Caki2 (cell line): Measurements from ENCODE around the gene GNMT. TPM values are rescaled to one million over a fixed set of nuclear protein-coding genes. Genes with fewer than 3 reads are reported as not detected.

Source experiments
- DNase-seq: peaks from one replicate; pipeline ENCODE4 v3.0.0-alpha.2; 2015; ENCODE audit warnings: low read depth
- in situ Hi-C: cut with HindIII; loops from 2 replicates; pipeline ENCODE4 v1.10.0; 2016; ENCODE audit warnings: low sequenced_read_pairs, low pct_unique_long_range_greater_than_20kb, mixed read lengths
- total RNA-seq: library from RNA; depleted of rRNA; stranded (reverse); fragments of >200 nt; shearing (Covaris generic); gene quantifications from 2 replicates; pipeline ENCODE4 v1.2.3, GENCODE V29; 2014; ENCODE audit warnings: low replicate concordance

The GNMT gene
- total RNA-seq, 1 experiment from 2014 or later: 1.5 TPM

DNA sequence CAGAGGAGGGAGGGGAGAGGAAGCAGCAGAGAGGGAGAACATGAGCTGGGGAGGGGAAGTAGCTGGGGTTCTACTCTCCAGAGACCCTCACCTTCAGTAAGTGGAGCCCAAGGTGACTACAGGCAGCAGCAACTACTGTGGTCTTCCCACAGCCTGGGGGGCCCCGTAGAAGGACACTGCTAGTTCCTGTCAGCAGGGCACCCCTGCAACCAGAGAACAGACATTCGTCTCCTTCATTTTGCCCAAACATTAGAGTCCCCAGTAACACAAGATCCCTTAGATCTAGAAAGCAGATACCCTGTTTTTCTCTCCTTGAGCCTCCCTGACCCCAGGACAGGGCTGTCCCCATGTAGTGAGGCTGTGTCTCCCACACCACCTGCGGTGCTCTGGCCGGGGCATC is 8.2 kb downstream of the GNMT start:
- in situ Hi-C loops: no loop called here

DNA sequence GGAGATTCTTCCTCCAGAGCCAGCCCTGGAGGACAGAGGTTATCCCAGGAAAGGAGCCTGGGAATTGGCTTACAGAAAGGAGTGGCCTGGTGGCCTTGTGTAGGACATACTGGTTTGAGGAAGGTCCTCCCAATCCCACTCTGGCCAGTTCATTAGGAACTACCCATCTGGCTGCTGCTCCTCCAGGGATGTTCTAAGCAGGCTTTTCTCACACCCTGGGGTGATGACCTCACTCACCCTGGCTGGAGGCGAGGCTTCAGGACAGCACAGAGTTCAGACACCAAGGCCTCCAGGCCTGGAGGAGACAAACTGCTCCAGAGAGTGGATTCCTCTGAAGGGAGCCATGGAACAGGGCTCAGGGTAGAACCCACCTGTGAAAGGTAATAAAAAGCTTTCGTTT is 8.9 kb downstream of the GNMT start:
- in situ Hi-C loops: no loop called here
- DNase-seq: no peak

More for the DNA sequence above, 8.2 kb downstream of the GNMT start:
- DNase-seq: no peak

DNA sequence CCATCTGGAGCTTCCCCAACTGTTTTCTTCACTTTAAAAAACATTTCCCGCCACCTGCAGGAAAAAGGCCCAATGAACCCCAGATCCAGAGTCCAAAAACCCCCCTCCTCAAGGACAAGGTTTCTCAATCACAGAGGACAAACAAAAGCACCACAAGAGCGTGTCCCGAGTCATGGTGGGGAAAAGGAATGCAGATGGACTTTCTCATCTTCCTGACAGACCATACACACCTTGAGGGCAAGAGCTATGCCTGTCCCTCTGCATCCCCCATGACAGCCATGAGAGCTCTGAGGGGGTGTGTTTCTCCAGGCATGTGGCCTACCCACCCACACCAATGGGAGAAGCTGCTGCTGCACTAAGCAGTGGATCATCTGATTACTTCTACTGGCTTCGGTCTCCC is 9.4 kb downstream of the GNMT start:
- in situ Hi-C loops: no loop called here
- no peak for DNase-seq

DNA sequence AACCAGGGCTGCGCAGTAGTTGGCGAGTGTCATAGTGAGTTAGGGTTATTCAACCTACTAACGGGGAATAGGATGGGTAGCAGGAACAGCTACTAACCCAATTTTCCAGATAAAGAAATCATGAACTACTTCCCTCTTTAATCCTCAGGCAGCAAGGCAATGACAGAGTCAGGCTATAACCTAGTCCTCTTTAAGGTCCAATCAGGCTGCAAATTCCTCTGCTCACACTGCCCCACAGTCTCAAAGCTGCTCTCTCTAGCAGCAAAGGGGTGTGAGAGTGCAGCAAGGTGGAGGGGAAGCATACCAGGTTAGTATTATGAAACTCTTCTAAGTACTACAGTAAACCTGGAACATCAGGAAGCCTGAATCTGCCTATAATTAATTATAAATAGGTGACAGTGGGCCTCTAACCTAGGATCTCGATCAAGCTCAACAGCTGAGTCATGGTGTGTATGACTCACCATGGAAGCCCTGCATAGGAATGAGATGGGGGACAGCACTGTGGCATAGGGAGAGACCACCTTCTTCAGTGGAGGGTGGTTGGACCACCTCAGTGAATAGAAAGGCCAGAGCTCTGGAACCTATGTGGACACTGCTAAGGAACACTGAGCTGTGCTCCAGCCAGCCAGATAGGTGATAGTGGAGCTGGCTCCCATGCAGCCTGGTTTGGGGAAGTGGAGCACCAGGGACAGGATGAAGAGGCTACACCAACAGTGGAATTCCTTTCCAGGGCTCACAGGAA is 10.5 kb downstream of the GNMT start:
- DNase-seq: peak; percentile 61
- in situ Hi-C loops: no loop called here

DNA sequence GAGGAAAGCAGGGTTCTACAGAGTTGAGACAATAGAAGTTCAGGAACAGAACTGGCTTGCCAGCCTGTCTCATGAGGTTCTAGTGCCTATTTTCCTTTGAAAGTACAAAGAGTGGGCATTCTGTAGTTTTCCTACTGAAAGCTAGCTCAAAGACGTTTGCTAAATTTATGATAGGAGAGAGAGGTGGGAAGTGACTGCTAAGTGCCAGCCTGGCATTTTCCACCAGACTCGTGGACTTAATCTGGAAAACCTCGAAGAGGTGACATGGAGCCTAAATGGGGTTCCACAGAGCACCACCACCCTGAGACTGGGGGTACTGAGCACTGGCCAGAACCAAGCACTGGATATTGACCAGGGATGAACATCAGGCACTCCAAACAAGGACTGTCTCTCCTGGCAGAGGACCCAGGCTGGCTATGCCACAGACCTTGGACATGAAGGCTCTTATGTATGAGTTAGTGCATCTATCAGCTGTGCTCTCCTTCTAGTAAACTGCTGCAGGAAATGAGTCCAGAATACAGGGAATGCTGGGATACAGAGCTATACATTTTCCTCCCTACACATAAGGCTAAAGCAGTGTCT is 11.3 kb downstream of the GNMT start:
- in situ Hi-C loops: no loop called here
- DNase-seq: no peak

DNA sequence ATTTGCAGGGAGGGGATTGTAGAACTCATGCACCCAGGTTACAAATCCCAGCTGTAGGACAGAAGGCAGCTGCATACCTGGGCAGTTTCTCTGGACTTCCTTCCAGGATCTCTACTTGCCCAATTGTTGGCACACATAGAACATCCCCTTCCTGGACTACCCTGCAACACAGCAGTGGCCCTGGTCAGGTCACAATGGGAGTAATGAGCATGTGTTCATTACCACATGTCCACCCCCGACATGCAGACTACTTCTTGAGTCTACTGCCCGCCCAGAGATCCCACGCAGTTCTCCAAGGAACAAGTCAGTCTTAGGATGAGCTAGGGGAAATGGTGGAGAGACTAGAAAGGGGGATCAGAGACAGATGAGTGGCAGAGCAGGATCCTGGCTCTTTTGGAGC is 13.4 kb downstream of the GNMT start:
- in situ Hi-C loops: no loop called here
- no peak for DNase-seq

DNA sequence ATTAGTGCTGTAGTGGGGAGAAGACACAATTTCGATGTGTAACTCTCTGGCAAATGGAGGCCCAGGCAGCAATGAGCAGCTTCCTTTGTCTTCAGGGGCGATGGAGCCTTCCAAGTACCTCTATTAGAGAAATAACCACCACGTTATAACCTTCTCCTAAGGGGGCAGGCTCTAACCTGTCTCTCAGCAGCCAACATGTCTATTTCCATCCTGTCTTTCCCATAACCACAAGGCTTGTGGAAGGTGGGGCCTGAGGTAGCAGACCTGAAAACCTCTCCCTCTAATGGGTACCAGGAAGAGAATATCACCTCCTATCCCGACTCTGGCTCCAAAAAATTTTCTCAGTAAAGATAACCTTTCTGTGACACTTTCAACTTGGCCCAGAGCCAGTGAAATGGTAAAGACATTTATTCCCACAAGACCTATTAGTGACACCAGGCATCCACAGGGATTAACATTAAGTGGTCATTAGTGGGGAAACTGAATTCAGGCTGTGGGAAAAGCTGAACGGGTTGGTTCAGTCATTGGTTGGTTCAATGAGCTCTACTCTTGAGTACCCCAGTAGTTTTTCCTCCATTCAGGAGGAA is 14.5 kb downstream of the GNMT start:
- no peak for DNase-seq
- in situ Hi-C loops: no loop called here

DNA sequence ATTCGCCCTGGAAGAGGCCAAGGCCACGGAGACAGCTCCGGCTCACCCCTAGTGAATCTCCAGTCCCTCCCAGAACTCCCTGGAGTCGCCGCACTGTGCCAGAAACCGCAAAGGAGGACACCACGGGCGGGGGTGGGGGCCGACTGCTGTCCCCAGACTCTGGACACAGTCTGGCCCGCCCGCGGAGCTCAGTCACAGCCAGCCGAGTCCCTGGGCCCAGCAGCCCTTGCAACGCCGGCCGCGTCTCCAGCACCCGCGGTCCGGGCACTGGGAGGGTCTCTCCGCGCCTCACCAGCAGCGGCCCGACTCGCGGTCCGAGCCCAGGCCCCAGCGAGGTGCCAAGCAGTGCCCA is 17.9 kb downstream of the GNMT start:
- DNase-seq: no peak
- in situ Hi-C loops: no loop called here

DNA sequence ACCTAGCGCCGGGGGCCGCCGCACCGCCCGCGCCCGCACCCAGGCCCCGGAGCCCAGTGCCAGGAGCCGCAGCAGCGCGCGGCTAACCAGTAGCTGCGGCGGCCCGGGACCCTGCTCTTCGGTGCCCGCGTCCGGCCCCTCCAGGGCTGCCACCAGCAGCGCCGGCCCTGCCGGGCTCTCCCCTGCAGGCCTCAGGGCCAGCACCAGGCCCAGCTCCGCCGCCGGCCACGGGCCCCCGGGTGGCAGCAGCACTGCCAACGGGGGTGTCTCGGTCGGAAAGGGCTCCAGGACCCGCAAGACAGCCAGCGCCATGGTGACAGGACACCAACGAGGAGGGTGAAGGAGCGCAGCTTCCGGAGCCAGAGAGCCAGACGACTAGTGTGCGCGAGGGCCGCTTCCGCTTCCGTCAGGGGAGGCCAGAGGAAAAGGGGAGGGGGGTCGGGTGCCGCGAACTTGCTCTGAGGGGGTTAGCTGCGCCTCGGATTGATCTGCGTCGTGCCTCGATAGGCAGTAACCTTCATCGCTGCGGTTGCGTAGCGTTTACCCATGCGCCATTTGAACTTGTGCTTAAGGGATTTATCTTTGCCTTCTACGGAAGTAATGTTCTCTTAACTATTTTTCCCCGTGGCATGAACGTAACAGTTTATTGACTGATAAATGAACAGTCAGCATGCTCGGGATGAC is 18.4 kb downstream of the GNMT start, which contains the start of gene PEX6:
Gene PEX6, minus strand, starts transcription at position 343 of the 684 bp plus-strand sequence. Its CDS starts 31 bp downstream, at position 312.
- peak; percentile 86 for DNase-seq
- in situ Hi-C loops: no loop called here

DNA sequence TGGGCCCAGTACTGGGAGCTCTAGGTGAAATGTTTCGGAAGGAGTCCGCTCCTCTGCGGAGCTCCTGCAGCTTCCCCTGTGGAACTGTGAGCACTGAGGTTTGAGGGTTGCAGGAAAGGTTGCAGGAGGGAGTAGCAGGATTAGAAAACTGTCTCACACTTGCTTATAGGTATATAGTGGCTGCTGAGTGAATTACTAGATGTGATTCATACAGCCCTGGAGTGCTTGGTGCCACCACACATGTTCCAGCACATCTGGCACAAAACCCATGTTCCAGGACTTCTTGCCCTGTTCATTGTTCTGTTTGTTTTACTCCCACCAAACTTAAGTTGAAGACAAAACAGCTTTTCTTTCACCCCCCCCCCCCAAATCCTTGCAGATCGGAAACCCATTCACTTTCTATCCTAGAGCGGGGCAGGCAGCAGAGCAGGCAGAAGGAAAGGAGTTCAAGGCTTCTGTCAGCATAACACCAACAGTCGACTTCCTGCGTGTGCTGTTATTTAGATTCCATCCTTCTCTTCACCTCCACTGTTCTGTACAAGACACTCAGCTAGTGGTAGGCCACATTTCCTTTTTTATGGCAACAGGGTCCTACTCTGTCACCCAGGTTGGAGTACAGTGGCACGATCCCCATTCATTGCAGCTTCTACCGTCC is 19.1 kb downstream of the GNMT start:
- in situ Hi-C loops: no loop called here
- DNase-seq: no peak

DNA sequence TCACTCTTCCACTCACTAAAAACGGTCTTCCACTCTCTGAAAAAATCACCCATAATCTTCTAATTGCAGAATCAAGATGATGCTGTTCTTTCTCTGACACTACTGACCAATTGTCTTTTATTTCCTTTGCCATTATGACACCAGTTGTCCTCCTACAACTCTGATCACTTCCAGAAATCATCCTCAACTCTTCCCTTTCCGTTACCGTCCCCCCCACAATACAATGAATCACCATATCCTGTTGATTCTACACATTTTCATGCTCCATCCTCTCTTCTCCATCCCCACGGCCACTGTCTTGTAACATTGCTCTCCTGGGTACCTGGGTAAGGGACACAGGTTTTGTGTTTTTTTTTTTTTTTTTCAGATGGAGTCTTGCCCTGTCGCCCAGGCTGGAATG is 21.3 kb downstream of the GNMT start:
- in situ Hi-C loops: no loop called here
- no peak for DNase-seq

DNA sequence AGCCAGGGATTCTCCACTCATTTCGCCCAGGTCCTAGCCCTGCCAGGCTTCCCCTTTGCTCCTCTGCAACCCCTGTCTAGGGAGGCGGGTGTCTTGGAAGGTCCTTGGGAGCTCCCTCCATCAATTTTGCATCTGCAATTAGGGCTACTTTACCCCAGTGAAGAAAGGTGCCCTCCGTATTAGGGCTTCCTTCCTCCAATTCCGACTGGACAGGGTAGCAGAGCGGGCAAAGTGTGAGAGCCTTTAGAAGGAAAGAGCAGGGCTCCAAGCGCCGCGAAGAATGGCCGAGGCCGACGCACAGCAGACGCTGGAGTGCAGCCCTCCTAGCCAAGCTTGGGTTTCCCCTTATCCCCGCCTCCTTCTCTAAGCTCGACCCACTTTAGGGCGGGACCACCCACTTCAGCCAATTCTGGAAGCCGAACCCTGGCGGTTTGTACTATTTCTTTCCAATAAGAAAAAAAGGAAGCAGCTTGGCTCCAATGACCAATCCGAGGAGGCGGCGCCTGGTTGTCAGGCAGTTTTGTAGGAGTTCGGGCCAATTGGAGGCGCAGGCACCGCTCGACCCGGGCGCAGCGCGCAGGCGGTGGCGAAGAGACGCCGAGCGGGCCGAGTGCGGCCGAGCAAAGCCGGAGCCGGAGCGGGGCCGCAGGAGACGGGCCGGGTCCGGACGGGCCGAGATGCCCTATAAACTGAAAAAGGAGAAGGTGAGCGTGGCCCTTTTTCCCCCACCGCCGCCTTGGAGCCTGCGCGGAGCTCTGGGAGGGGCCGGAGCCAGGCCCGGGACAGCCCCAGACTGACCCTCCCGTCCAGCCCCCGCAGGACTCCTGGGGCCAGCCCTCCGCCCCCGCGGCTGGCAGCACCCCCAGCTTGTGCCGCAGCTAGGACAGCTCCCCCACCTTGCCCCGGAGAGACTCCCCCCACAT is 23.7 kb downstream of the GNMT start, which contains the start of gene PPP2R5D:
Gene PPP2R5D, plus strand, starts transcription at position 570 of the 923 bp plus-strand sequence. Its CDS starts 108 bp downstream, at position 678.
- DNase-seq: peak; percentile 99
- in situ Hi-C loops: no loop called here

DNA sequence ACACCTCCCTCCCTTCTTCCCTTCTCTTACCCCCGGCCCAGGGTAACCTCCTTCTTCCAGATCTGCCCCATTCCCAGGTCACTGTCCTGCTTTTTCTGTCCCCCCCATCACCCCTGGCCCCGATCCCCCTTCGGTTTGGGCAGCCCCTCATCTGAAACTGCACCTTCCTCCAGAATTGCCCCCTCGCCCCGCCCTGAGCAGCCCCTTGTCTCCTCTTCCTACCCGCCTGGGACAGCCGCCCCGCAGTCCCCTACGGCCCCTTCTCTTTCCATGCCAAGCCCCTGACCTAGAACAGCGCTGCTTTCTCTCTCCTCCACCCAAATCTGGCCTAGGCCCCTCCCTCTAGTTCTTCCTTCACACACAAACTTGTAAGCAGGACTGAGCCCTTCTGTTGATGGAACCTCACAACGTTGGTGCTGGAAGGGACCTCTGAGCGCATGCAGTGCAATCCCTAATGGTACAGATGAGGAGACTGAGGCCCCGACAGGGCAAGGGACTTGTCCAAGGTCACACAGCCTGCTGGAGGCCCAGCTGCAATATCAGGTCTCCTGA is 24.4 kb downstream of the GNMT start:
- no peak for DNase-seq
- in situ Hi-C loops: no loop called here

DNA sequence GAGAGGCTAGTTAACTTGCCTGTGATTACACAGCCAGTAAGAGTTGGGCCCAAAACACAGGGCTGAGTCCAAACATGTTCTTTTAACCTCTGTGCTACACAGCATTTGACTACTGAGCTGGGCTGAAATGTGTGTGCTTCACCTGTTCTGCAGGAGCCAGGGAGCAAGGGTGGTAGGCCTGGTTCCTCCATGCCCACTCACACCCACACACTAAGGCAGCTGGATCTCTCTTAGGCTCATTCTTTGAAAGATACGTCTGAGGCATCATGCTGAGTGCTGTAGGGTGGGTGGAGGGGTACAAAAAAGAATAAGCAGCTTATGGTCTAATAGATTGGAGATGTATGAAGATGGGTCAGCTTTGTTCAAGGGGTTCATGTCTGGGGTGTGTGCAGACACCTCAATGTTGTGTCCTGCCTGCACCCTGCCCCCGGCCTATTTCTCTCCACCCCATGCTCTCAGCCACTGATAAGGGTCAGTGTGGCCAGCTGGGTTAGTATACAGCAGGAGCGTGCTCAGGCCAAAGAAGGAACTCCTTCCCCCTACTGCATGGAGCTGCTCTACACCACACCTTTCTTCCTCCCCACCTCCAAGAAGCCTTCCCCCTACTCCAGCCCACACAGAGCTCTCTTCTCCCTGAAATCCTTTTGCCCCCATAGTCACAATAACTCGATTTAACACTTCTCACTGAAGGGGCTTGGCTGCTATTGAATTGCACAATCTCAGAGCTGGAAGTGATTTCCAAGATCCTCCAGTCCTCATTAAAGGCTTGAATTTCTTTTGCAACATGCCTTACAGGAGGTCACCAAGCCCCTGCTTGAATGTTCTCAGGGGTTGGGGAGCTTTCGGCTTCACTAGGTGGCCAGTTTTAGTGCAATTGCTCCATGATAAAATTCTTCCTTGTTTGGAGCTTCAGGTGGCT is 27.2 kb downstream of the GNMT start:
- no peak for DNase-seq
- in situ Hi-C loops: no loop called here

DNA sequence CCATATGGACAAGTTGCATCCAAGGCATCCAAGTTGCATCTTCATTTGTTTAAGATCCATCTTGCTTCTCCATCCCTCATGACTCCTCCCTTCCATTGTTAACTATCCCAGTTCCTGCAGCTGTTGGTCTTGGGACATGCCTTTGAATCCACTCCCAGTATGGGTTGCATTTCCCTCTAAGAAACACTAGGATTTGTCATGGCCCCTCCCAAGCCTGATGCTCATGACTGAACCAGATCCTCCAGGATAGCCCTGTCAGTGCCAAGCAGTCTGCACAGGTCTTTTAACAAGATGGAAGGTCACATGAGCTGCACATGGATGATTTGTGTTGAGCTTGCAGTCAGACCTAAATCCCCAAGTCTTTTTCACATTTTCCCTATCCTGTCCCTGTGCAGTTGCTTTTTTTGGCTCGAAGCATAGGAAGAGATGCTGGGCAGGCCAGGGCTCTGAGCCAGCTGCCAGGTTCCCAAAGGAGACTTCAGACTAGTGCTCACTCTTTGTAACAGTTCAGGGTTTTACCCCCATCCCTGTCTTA is 28.0 kb downstream of the GNMT start:
- no peak for DNase-seq
- in situ Hi-C loops: no loop called here

DNA sequence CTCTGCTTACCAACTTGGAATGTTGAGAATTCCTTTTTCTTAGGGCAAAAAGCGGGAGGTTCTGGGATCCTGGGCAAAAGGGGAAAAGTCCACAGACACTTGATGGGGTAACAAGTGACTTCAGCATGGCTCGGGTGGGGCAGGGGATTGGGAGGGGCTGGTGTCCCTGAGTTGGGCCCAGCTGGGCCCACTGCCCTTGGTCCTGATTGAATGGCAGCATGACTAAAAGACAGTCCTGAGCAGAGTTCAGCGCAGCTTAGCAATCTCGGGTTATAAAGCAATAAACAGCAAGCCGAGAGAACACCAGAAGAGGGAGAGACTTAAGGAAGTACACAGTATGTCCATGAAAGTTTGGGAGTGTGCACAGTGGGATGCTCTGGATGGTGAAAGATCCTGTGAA is 29.4 kb downstream of the GNMT start:
- in situ Hi-C loops: no loop called here
- no peak for DNase-seq
